ENCODE measurements around the gene COL4A2. TPM values are rescaled to one million over a fixed set of nuclear protein-coding genes. Genes with fewer than 3 reads are reported as not detected.

COL4A2 gene
- total RNA-seq, 1 donor from 2014 or later: 60.9 TPM

- Mint-ChIP-seq H3K9me3 (ENCODE audit: unreplicated experiment) (peaks cover 5% of the 10 kb centered on the region), H3K36me3 (ENCODE audit: unreplicated experiment) (peaks cover 5% of the 10 kb centered on the region), H3K4me3 (ENCODE audit: unreplicated experiment) (no peak overlapping the region), H3K4me1 (ENCODE audit: low read depth, unreplicated experiment) (peaks cover 6% of the 10 kb centered on the region), H3K27ac (ENCODE audit: unreplicated experiment) (no peak overlapping the region), H3K27me3 (ENCODE audit: unreplicated experiment) (peaks cover 7% of the 10 kb centered on the region)
- DNase-seq: no peak
- TF ChIP-seq CTCF (IDR thresholded peaks at IDR 0.05; ENCODE audit: partially characterized antibody, unreplicated experiment): no peak
Observed at GRCh38 chr13:110468986-110469495, 162.0 kb downstream of the COL4A2 start.

DNA sequence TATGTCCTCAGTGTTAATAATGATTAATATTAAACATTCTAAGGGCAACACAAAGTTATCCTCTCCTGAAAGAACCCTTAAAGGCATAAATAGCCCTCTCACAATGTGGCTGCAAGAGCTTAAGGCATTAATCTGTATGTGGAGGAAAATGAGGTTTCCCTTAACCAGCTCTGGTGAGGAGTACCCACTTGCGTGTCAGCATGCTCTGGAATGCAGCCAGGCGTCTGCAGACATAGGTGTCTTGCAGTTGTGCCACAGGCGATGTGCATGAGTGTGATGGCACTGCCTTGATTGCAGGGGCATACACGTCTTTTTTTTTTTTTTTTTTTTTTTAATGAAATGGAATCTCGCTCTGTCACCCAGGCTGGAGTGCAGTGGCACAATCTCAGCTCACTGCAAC, 162.5 kb downstream of the COL4A2 start:
- no peak for TF ChIP-seq CTCF (IDR thresholded peaks at IDR 0.05; ENCODE audit: partially characterized antibody, unreplicated experiment)
- peaks cover 10% of the 10 kb centered on the region for H3K27me3 Mint-ChIP-seq (ENCODE audit: unreplicated experiment)
- H3K4me3 Mint-ChIP-seq (ENCODE audit: unreplicated experiment): no peak overlapping the region
- no peak overlapping the region for H3K27ac Mint-ChIP-seq (ENCODE audit: unreplicated experiment)
- peaks cover 5% of the 10 kb centered on the region for H3K36me3 Mint-ChIP-seq (ENCODE audit: unreplicated experiment)
- H3K9me3 Mint-ChIP-seq (ENCODE audit: unreplicated experiment): peaks cover 5% of the 10 kb centered on the region
- H3K4me1 Mint-ChIP-seq (ENCODE audit: low read depth, unreplicated experiment): peaks cover 6% of the 10 kb centered on the region
- no peak for DNase-seq

- no peak overlapping the region for H3K27ac Mint-ChIP-seq (ENCODE audit: unreplicated experiment)
- H3K9me3 Mint-ChIP-seq (ENCODE audit: unreplicated experiment): peaks cover 5% of the 10 kb centered on the region
- H3K36me3 Mint-ChIP-seq (ENCODE audit: unreplicated experiment): peaks cover 5% of the 10 kb centered on the region
- H3K27me3 Mint-ChIP-seq (ENCODE audit: unreplicated experiment): peaks cover 10% of the 10 kb centered on the region
- no peak for DNase-seq
- no peak overlapping the region for H3K4me3 Mint-ChIP-seq (ENCODE audit: unreplicated experiment)
- H3K4me1 Mint-ChIP-seq (ENCODE audit: low read depth, unreplicated experiment): peaks cover 6% of the 10 kb centered on the region
- no peak for TF ChIP-seq CTCF (IDR thresholded peaks at IDR 0.05; ENCODE audit: partially characterized antibody, unreplicated experiment)
Observed at GRCh38 chr13:110470272-110471009, 163.4 kb downstream of the COL4A2 start.

- no peak overlapping the region for H3K4me3 Mint-ChIP-seq (ENCODE audit: unreplicated experiment)
- H3K27me3 Mint-ChIP-seq (ENCODE audit: unreplicated experiment): peaks cover 10% of the 10 kb centered on the region
- H3K27ac Mint-ChIP-seq (ENCODE audit: unreplicated experiment): no peak overlapping the region
- H3K36me3 Mint-ChIP-seq (ENCODE audit: unreplicated experiment): peaks cover 5% of the 10 kb centered on the region
- peaks cover 2% of the 10 kb centered on the region for H3K4me1 Mint-ChIP-seq (ENCODE audit: low read depth, unreplicated experiment)
- DNase-seq: no peak
- no peak for TF ChIP-seq CTCF (IDR thresholded peaks at IDR 0.05; ENCODE audit: partially characterized antibody, unreplicated experiment)
- H3K9me3 Mint-ChIP-seq (ENCODE audit: unreplicated experiment): peaks cover 5% of the 10 kb centered on the region
Observed at GRCh38 chr13:110471156-110471832, 164.2 kb downstream of the COL4A2 start.

- H3K36me3 Mint-ChIP-seq (ENCODE audit: unreplicated experiment): peaks cover 5% of the 10 kb centered on the region
Observed at GRCh38 chr13:110471833-110472162, 164.7 kb downstream of the COL4A2 start.

More at GRCh38 chr13:110471833-110472162, 164.7 kb downstream of the COL4A2 start:
- no peak for TF ChIP-seq CTCF (IDR thresholded peaks at IDR 0.05; ENCODE audit: partially characterized antibody, unreplicated experiment)
- peaks cover 5% of the 10 kb centered on the region for H3K9me3 Mint-ChIP-seq (ENCODE audit: unreplicated experiment)
- no peak overlapping the region for H3K27ac Mint-ChIP-seq (ENCODE audit: unreplicated experiment)
- H3K4me3 Mint-ChIP-seq (ENCODE audit: unreplicated experiment): no peak overlapping the region
- peaks cover 10% of the 10 kb centered on the region for H3K27me3 Mint-ChIP-seq (ENCODE audit: unreplicated experiment)
- peaks cover 2% of the 10 kb centered on the region for H3K4me1 Mint-ChIP-seq (ENCODE audit: low read depth, unreplicated experiment)
- no peak for DNase-seq
